Medulla oblongata (tissue), 1 donor: ENCODE data around the gene ACE2.
A peak's percentile ranks its signal among the peaks of the same experiment; 100 is the strongest.

Experiments
- DNase-seq: peaks from one replicate; pipeline ENCODE4 v3.0.0-alpha.2; 2015; ENCODE audit errors: extremely low spot score

The ACE2 gene

DNA sequence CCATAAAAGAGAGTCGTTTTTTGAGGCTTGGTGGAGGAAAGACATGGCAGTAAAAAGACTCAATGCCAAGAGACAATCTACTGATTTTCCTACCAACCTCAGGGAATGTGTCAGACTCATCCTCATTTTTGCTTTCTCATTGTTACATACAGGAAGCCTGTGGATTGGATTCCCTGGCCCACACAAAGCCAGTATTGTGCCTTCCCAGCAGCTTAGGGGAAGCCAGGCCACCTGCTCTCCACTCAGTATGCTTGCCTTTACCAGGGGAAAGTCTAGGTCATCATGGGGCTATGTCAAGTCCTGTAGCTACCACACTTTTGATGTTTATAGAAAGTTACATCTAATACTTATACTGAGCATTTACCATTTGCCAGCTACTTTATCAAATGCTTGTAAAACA lies 89.2 kb downstream of the ACE2 start:
- peak; percentile 40 for DNase-seq
